IPS DF 6.9 (cell line): ENCODE results near the gene MLF2.
A peak's percentile ranks its signal among the peaks of the same experiment; 100 is the strongest.

Experiments
- DNase-seq: peaks from one replicate; pipeline ENCODE4 v3.0.0-alpha.2; 2013; ENCODE audit warnings: low read depth, low spot score
- H3K27ac ChIP-seq: one replicate; pipeline ENCODE4 v1.5.1; 2013; ENCODE audit warnings: low read length, control low read depth
- H3K27me3 ChIP-seq: 2 replicates; pipeline ENCODE4 v1.6.1; 2013; ENCODE audit warnings: mild to moderate bottlenecking, low read length; ENCODE audit not compliant: control insufficient read depth, insufficient read depth
- H3K36me3 ChIP-seq: 2 replicates; pipeline ENCODE4 v1.6.1; 2013; ENCODE audit warnings: low read length; ENCODE audit not compliant: control insufficient read depth, insufficient read depth
- H3K4me1 ChIP-seq: 2 replicates; pipeline ENCODE4 v1.6.1; 2013; ENCODE audit warnings: low read length; ENCODE audit not compliant: control insufficient read depth, insufficient read depth
- H3K4me3 ChIP-seq: 2 replicates; pipeline ENCODE4 v1.5.1; 2013; ENCODE audit warnings: mild to moderate bottlenecking, low read length
- H3K9me3 ChIP-seq: 2 replicates; pipeline ENCODE4 v1.6.1; 2013; ENCODE audit warnings: low read length, inconsistent platforms; ENCODE audit not compliant: control insufficient read depth, insufficient read depth
- WGBS: extraction: QIAGEN DNeasy Blood & Tissue Kit; methylation state at CpG from one replicate; pipeline ENCODE4 v1.1.7; 2013; ENCODE audit warnings: mixed read lengths, missing lambda C conversion rate; ENCODE audit not compliant: insufficient read length, insufficient coverage; 5-methylcytosine and 5-hydroxymethylcytosine counted together

Gene MLF2

DNA sequence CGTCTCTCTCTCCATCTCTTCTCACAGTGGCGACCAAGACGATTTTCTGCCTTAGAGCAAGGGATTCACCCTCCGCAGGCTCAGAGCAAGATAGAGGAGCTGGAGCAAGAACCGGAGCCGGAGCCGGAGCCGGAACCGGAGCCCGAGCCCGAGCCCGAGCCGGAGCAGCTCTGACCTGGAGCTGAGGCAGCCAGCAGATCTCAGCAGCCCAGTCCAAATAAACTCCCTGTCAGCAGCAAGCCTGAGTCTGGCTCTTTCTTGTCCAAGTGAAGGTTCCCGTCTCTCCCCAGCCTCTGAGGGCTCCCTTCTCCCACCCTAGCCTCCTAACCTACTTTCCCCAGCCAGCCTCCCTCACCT lies 25.3 kb upstream of the MLF2 start:
- Histone ChIP-seq H3K4me1 (peaks cover 1% of the 10 kb centered on the region; the same call in 1 of the 2 replicates), H3K27ac (no peak overlapping the region), H3K36me3 (no peaks in the 10 kb centered on the region), H3K4me3 (peak overlapping the region; percentile 0; the same call in 1 of the 2 replicates), H3K9me3 (no peaks in the 10 kb centered on the region), H3K27me3 (peaks cover 1% of the 10 kb centered on the region; the same call in 1 of the 2 replicates)
- no CpG with 5 or more reads among the region's 14 CpGs for WGBS
- DNase-seq: no peak

- DNase-seq: no peak
- no peaks in the 10 kb centered on the region for H3K36me3 ChIP-seq
- no peaks in the 10 kb centered on the region for H3K9me3 ChIP-seq
- H3K4me3 ChIP-seq: no peak overlapping the region
- whole genome bisulfite sequencing: no CpG with 5 or more reads among the region's 5 CpGs
- peaks cover 3% of the 10 kb centered on the region; the same call in 1 of the 2 replicates for H3K27me3 ChIP-seq
- no peak overlapping the region for H3K27ac ChIP-seq
- H3K4me1 ChIP-seq: peaks cover 2% of the 10 kb centered on the region
Measured at GRCh38 chr12:6777386-6777785, 24.4 kb upstream of the MLF2 start.

GRCh38 chr12:6775185-6776174 lies 22.5 kb upstream of the MLF2 start:
- H3K36me3 ChIP-seq: peaks cover 4% of the 10 kb centered on the region; the same call in 1 of the 2 replicates
- no CpG with 5 or more reads among the region's 16 CpGs for WGBS
- no peaks in the 10 kb centered on the region for H3K9me3 ChIP-seq
- H3K4me1 ChIP-seq: peaks cover 4% of the 10 kb centered on the region
- H3K27ac ChIP-seq: no peak overlapping the region
- DNase-seq: no peak
- H3K27me3 ChIP-seq: peaks cover 3% of the 10 kb centered on the region; the same call in 1 of the 2 replicates
- H3K4me3 ChIP-seq: no peak overlapping the region

- Histone ChIP-seq H3K4me1 (peaks cover 6% of the 10 kb centered on the region), H3K4me3 (no peak overlapping the region), H3K36me3 (peaks cover 11% of the 10 kb centered on the region), H3K27ac (no peak overlapping the region), H3K9me3 (no peaks in the 10 kb centered on the region), H3K27me3 (peaks cover 3% of the 10 kb centered on the region; the same call in 1 of the 2 replicates)
- WGBS: no CpG with 5 or more reads among the region's 15 CpGs
- no peak for DNase-seq
Measured at GRCh38 chr12:6774499-6775062, 21.6 kb upstream of the MLF2 start.

GRCh38 chr12:6773590-6774351 lies 20.8 kb upstream of the MLF2 start:
- peak overlapping the region; percentile 31; the same call in 1 of the 2 replicates for H3K4me3 ChIP-seq
- no peaks in the 10 kb centered on the region for H3K9me3 ChIP-seq
- H3K4me1 ChIP-seq: peaks cover 9% of the 10 kb centered on the region
- no peak for DNase-seq
- WGBS: no CpG with 5 or more reads among the region's 60 CpGs
- H3K36me3 ChIP-seq: peaks cover 11% of the 10 kb centered on the region
- H3K27ac ChIP-seq: no peak overlapping the region
- peaks cover 3% of the 10 kb centered on the region; the same call in 1 of the 2 replicates for H3K27me3 ChIP-seq

DNA sequence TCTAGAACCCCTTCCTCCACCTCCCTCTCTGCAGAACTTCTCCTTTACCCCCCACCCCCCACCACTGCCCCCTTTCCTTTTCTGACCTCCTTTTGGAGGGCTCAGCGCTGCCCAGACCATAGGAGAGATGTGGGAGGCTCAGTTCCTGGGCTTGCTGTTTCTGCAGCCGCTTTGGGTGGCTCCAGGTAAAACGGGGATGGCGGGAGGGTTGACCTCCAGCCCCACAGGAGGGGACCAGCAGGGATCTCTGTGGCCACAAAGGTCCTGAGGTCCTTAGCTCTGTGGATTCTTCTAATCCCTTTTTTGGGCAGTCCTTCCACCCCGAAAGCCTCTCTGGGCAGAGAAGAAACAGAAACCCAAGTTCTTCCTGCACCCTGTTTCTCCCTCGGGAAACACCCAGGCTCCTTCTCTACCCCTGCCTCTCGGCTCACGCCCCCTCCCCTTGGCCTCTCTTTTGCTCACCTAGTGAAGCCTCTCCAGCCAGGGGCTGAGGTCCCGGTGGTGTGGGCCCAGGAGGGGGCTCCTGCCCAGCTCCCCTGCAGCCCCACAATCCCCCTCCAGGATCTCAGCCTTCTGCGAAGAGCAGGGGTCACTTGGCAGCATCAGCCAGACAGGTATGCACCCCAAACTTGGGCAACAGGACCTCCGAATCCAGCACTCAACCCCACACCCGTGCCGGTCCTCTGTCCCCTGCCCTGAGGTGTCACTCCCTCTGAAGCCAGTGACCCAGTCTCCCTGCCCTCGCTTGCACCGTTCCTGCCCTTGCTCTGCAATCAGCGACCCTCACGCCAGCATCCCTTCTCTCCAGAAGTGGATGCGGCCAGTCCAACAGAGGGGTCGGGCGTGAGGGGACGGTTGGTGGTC lies 20.0 kb upstream of the MLF2 start:
- no peak for DNase-seq
- no peak overlapping the region for H3K27ac ChIP-seq
- WGBS: no CpG with 5 or more reads among the region's 21 CpGs
- H3K4me3 ChIP-seq: peak overlapping the region; percentile 31; the same call in 1 of the 2 replicates
- peaks cover 11% of the 10 kb centered on the region for H3K36me3 ChIP-seq
- peaks cover 3% of the 10 kb centered on the region; the same call in 1 of the 2 replicates for H3K27me3 ChIP-seq
- no peaks in the 10 kb centered on the region for H3K9me3 ChIP-seq
- H3K4me1 ChIP-seq: peaks cover 12% of the 10 kb centered on the region

- Histone ChIP-seq H3K4me1 (peaks cover 12% of the 10 kb centered on the region), H3K27ac (no peak within 1 kb of the TSS), H3K4me3 (peak within 1 kb of the TSS; percentile 31; the same call in 1 of the 2 replicates), H3K27me3 (peaks cover 2% of the 10 kb centered on the region; the same call in 1 of the 2 replicates), H3K9me3 (no peaks in the 10 kb centered on the region), H3K36me3 (peaks cover 11% of the 10 kb centered on the region)
- no CpG with 5 or more reads among the region's 15 CpGs for WGBS
- no peak for DNase-seq
Measured at GRCh38 chr12:6772331-6772695, 19.4 kb upstream of the MLF2 start, which contains the start of gene LAG3. Gene LAG3, plus strand, starts transcription at chr12:6772520. Its CDS starts 333 bp downstream, at chr12:6772853.

DNA sequence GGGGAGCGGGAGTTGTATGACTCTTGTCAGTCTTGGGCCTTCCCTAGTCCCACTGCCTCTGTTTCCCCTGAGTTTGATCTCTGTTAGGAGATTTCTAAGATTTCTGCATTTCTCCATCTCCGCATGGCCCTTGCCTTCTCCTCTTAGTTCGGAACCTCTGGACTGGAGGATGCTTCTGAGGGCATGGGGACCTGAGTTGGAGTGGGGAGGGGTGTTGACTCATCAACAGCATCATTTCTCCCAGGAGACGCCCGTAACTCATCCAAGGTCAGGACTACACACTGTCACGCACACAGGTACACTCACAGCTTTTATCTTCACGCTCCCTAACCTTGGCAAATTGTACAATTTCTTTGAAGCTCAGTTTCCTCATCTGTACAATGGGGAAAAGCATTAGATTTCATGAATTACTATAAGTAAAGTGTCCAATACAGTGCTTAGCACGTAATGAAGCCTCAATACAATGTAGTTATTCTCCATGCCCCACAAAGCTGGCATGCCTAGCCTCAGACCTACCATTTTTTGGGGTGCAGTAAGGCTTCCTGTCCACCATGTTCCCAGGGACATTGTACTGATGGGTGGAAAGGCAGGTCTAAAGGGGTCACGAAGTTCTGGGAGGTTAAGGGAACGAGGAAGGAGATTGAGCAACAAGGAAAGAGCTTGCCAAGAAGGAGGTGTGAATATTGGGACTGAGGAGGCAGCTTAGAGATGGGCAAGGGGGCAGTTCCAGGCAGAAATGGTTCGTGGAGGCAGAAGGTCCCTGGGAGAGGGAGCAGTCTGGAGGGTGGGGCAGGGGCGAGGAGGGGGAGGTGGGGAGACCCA lies 18.8 kb upstream of the MLF2 start:
- WGBS: no CpG with 5 or more reads among the region's 12 CpGs
- H3K4me1 ChIP-seq: peaks cover 12% of the 10 kb centered on the region
- H3K9me3 ChIP-seq: no peaks in the 10 kb centered on the region
- peaks cover 11% of the 10 kb centered on the region for H3K36me3 ChIP-seq
- no peak for DNase-seq
- no peak overlapping the region for H3K27ac ChIP-seq
- peaks cover 2% of the 10 kb centered on the region; the same call in 1 of the 2 replicates for H3K27me3 ChIP-seq
- H3K4me3 ChIP-seq: no peak overlapping the region

- WGBS: no CpG with 5 or more reads among the region's 4 CpGs
- peaks cover 2% of the 10 kb centered on the region; the same call in 1 of the 2 replicates for H3K27me3 ChIP-seq
- no peak for DNase-seq
- H3K4me3 ChIP-seq: no peak overlapping the region
- peaks cover 11% of the 10 kb centered on the region for H3K36me3 ChIP-seq
- H3K4me1 ChIP-seq: peaks cover 12% of the 10 kb centered on the region
- H3K27ac ChIP-seq: no peak overlapping the region
- no peaks in the 10 kb centered on the region for H3K9me3 ChIP-seq
Measured at GRCh38 chr12:6771091-6771495, 18.2 kb upstream of the MLF2 start.
